Type B pancreatic cell (in vitro differentiated cells): Measurements from ENCODE around the gene FNDC10. TPM values are rescaled to one million over a fixed set of nuclear protein-coding genes. Genes with fewer than 3 reads are reported as not detected.

Experiments used
- DNase-seq: peaks from one replicate; pipeline ENCODE4 v3.0.0; 2021; ENCODE audit warnings: mixed read lengths; ENCODE audit not compliant: unreplicated experiment; ENCODE audit errors: extremely low spot score
- H3K27ac Mint-ChIP-seq: 2 replicates; pipeline ENCODE4 v1.8.0; 2021; ENCODE audit warnings: mild to moderate bottlenecking, mixed read lengths
- H3K27me3 Mint-ChIP-seq: 2 replicates; pipeline ENCODE4 v1.8.0; 2021; ENCODE audit warnings: mixed read lengths
- H3K36me3 Mint-ChIP-seq: 2 replicates; pipeline ENCODE4 v1.8.0; 2021; ENCODE audit warnings: mixed read lengths
- H3K4me1 Mint-ChIP-seq: one replicate; pipeline ENCODE4 v1.8.0; 2021; ENCODE audit warnings: mixed read lengths; ENCODE audit not compliant: unreplicated experiment
- H3K4me3 Mint-ChIP-seq: 2 replicates; pipeline ENCODE4 v1.8.0; 2021; ENCODE audit warnings: mild to moderate bottlenecking, mixed read lengths
- H3K9me3 Mint-ChIP-seq: 2 replicates; pipeline ENCODE4 v1.8.0; 2021; ENCODE audit warnings: mixed read lengths
- CTCF ChIP-seq: fragments of 200-600 bp; sonication (generic); conservative IDR thresholded peaks from 2 replicates; pipeline ENCODE4 v1.5.0; 2021; ENCODE audit warnings: antibody characterized with exemption, mild to moderate bottlenecking
- total RNA-seq: library from RNA; stranded (reverse); gene quantifications from 2 replicates; pipeline ENCODE4 v1.2.1, GENCODE V29; 2021; ENCODE audit warnings: low replicate concordance

The FNDC10 gene
- total RNA-seq, 1 donor from 2014 or later, result 9.3 TPM

GRCh38 chr1:1606232-1606631 is 6.3 kb upstream of the FNDC10 start:
- H3K4me3 Mint-ChIP-seq, result no peak overlapping the region
- DNase-seq, result no peak
- peaks cover 15% of the 10 kb centered on the region for H3K27me3 Mint-ChIP-seq
- H3K4me1 Mint-ChIP-seq, result peaks cover 6% of the 10 kb centered on the region
- no peaks in the 10 kb centered on the region for H3K36me3 Mint-ChIP-seq
- no peaks in the 10 kb centered on the region for H3K9me3 Mint-ChIP-seq
- H3K27ac Mint-ChIP-seq, result no peak overlapping the region
- TF ChIP-seq CTCF, result no peak

GRCh38 chr1:1605724-1606123 is 5.8 kb upstream of the FNDC10 start:
- no peak for TF ChIP-seq CTCF
- no peak for DNase-seq
- Mint-ChIP-seq H3K4me1 (peaks cover under 1% of the 10 kb centered on the region), H3K9me3 (no peaks in the 10 kb centered on the region), H3K27ac (no peak overlapping the region), H3K27me3 (peaks cover 16% of the 10 kb centered on the region), H3K36me3 (no peaks in the 10 kb centered on the region), H3K4me3 (no peak overlapping the region)

GRCh38 chr1:1605034-1605591 is 5.2 kb upstream of the FNDC10 start:
- Mint-ChIP-seq H3K27me3 (peaks cover 18% of the 10 kb centered on the region), H3K9me3 (no peaks in the 10 kb centered on the region), H3K36me3 (no peaks in the 10 kb centered on the region), H3K4me1 (no peaks in the 10 kb centered on the region), H3K27ac (no peak overlapping the region), H3K4me3 (no peak overlapping the region)
- TF ChIP-seq CTCF, result no peak
- DNase-seq, result peak; percentile 66

GRCh38 chr1:1604374-1605033 is 4.6 kb upstream of the FNDC10 start:
- H3K27ac Mint-ChIP-seq, result no peak overlapping the region
- no peak for DNase-seq
- no peaks in the 10 kb centered on the region for H3K4me1 Mint-ChIP-seq
- no peaks in the 10 kb centered on the region for H3K9me3 Mint-ChIP-seq
- TF ChIP-seq CTCF, result no peak
- peaks cover 18% of the 10 kb centered on the region for H3K27me3 Mint-ChIP-seq
- no peaks in the 10 kb centered on the region for H3K36me3 Mint-ChIP-seq
- no peak overlapping the region for H3K4me3 Mint-ChIP-seq

- Mint-ChIP-seq H3K4me1 (no peaks in the 10 kb centered on the region), H3K36me3 (no peaks in the 10 kb centered on the region), H3K9me3 (no peaks in the 10 kb centered on the region), H3K27ac (no peak overlapping the region), H3K27me3 (peaks cover 22% of the 10 kb centered on the region), H3K4me3 (no peak overlapping the region)
- DNase-seq, result no peak
- no peak for TF ChIP-seq CTCF
Observed at GRCh38 chr1:1603671-1604373, 3.9 kb upstream of the FNDC10 start.
